Measurements from ENCODE around the gene RBM25.
"Not testable (repeated sequence)": the region's sequence is repeated elsewhere in the genome, so short reads cannot be mapped to it uniquely, and the experiment has no call there.

RBM25 gene

GRCh38 chr14:73105050-73105449 lies 46.7 kb downstream of the RBM25 start:
- DNase-seq: no peak

- no peak for DNase-seq
These were observed 47.4 kb downstream of the RBM25 start for GRCh38 chr14:73105727-73106126.

- DNase-seq: no peak
These were observed 57.8 kb downstream of the RBM25 start for GRCh38 chr14:73116079-73116665.

DNA sequence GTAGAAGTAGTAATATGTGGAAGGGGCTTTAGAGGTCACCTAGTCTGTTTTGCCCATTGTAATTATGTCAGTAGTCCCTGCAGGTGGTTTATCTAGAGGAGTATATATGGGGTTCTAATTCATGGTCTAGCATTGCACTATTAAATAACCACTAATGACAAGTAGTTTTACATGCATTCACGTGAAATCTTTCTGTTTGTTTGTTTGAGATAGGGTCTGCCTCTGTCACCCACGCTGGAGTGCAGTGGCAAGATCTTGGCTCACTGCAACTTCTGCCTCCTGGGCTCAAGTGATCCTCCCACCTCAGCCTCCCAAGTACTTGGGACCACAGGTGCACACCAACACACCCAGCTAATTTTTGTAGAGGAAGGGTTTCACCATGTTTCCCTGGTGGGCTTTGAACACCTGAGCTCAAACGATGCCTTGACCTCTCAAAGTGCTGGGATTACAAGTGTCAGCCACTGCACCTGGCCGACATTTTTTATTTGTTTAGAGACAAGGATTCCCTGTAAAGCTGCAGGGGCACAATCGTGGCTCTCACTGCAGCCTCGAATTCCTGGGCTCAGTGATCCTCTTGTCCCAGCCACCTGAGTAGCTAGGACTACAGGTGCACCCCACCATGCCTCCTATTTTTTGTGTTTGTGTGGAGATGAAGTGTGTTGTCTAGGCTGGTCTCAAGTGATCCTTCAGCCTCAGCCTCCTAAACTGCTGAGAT lies 66.0 kb downstream of the RBM25 start:
- no peak for DNase-seq

DNA sequence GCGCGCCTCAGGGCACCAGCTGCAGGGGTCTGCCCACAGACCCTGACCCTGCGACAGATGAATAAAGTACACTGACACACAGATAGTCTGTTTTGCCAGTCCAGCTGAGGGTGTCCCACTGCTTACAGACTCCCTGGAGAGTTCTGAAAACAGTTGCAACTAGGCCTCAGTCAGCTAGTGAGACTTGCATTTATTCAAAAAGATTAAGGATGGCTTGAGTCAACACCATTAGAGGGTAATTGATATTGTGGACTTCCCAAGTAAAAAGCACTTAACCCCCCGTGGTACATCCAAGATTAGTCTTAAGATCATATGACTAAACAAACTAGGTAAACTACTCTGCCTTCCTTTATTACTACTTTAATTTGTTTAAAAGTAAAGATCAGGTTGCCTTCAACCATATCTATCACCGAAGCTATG lies 66.8 kb downstream of the RBM25 start:
- DNase-seq: no peak

DNA sequence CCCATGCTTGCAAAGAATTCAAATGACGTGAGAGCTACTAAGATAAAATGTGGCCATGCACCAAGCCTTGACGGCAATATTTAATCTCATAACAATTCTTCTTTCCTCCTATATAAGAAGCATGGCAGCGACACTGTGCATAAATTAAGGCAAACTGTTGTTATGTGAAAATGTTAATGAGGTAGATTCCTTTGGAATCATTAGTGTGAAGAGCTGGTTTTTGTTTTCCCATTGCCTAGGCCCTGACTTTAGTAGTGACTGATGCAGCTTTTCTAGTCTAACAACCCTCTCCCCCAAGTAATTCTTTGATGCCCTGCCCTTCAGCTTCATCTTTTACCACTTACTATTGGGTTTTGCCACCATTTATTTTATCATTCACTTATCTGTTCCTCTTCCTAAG lies 67.4 kb downstream of the RBM25 start:
- no peak for DNase-seq

DNA sequence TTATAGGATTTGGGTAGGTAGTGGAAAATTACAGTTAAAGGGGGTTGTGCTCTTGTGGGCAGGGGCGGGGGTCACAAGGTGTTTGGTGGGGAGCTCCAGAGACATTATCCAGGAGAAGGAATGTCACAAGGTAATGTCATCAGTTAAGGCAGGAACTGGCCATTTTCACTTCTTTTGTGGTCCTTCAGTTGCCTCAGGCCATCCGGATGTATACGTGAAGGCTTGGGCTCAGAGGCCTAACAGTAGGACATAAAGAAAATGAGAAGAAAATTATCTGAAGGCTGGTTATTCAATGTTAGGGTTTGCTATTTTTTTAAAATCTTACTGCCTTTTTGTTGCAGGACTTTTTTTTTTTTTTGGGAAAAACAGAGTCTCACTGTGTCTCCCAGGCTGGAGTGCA lies 75.5 kb downstream of the RBM25 start:
- peak; percentile 4 for DNase-seq

DNA sequence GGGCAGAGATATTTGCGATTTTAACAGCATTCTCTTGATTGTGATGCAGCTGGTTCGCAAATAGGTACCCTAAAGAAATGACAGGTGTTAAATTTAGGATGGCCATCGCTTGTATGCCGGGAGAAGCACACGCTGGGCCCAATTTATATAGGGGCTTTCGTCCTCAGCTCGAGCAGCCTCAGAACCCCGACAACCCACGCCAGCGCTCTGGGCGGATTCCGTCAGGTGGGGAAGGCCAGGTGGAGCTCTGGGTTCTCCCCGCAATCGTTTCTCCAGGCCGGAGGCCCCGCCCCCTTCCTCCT lies 77.7 kb downstream of the RBM25 start:
- DNase-seq: no peak

DNA sequence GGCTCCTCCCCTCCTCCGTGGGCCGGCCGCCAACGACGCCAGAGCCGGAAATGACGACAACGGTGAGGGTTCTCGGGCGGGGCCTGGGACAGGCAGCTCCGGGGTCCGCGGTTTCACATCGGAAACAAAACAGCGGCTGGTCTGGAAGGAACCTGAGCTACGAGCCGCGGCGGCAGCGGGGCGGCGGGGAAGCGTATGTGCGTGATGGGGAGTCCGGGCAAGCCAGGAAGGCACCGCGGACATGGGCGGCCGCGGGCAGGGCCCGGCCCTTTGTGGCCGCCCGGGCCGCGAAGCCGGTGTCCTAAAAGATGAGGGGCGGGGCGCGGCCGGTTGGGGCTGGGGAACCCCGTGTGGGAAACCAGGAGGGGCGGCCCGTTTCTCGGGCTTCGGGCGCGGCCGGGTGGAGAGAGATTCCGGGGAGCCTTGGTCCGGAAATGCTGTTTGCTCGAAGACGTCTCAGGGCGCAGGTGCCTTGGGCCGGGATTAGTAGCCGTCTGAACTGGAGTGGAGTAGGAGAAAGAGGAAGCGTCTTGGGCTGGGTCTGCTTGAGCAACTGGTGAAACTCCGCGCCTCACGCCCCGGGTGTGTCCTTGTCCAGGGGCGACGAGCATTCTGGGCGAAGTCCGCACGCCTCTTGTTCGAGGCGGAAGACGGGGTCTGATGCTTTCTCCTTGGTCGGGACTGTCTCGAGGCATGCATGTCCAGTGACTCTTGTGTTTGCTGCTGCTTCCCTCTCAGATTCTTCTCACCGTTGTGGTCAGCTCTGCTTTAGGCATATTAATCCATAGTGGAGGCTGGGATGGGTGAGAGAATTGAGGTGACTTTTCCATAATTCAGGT lies 78.3 kb downstream of the RBM25 start, which contains the start of gene PSEN1:
Gene PSEN1, plus strand, starts transcription at position 121 of the 839 bp plus-strand sequence. CDS start 11,513 bp downstream, outside the sequence.
- peak; percentile 92 for DNase-seq

GRCh38 chr14:73140811-73141323 lies 82.5 kb downstream of the RBM25 start:
- peak; percentile 9 for DNase-seq

GRCh38 chr14:73142216-73142615 lies 83.9 kb downstream of the RBM25 start:
- DNase-seq: no peak

DNA sequence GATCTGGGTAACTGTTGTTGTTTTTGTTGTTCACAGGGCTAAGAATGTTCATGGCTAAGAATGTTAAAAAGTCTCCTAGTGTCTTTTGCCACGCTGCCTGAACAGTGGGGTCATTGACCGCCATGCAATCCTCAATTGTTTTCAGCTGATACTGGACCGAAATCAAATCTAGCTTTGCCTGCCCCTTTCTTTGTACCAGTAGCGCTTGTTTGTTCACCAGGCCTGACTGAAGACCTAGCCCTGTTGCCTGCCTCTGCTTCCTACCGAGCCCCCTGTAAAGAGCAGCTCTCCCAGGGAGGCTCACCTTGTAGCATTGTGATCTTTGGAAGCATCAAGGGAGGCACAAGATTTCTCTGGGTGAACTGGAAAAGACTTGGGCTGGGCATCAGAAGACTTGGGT lies 84.7 kb downstream of the RBM25 start:
- DNase-seq: no peak

DNA sequence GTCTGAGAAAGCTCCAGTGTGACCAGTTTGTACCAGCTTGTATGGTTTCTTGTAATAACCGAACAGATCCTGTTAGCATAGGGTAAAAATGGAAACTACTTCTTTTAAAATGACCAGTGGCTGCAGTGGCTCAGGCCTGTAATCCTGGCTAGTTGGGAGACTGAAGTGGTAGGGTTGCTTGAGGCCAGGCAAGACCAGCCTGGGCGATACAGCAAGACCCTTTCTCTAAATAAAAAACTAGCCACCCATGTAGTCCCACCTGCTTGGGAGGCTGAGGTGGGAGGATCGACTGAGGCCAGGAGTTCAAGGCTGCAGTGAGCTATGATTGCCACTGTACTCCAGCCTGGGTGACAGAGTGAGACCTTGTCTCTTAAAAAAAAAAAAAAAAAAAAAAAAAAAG lies 85.3 kb downstream of the RBM25 start:
- no peak for DNase-seq

GRCh38 chr14:73145371-73145770 lies 87.0 kb downstream of the RBM25 start:
- no peak for DNase-seq

DNA sequence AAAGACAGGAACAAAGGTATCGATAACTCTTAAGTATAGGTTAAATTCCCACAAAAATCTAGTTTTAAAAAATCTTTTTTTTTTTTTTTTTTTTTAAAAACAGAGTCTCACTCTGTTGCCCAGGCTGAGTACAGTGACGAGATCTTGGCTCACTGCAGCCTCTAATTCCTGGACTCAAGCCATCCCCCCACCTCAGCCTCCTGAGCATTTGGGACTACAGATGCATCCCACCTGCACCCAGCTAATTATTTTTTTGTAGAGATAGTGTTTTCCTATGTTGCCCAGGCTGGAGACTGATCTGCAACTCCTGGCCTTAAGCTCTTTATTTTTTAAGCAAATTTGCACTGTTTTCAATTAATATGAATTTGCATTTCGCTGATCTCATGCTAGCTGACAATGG lies 87.8 kb downstream of the RBM25 start:
- DNase-seq: no peak

- DNase-seq: no peak
These were observed 91.4 kb downstream of the RBM25 start for GRCh38 chr14:73149753-73150152.

- DNase-seq: no peak
These were observed 94.9 kb downstream of the RBM25 start for GRCh38 chr14:73153272-73153671.

DNA sequence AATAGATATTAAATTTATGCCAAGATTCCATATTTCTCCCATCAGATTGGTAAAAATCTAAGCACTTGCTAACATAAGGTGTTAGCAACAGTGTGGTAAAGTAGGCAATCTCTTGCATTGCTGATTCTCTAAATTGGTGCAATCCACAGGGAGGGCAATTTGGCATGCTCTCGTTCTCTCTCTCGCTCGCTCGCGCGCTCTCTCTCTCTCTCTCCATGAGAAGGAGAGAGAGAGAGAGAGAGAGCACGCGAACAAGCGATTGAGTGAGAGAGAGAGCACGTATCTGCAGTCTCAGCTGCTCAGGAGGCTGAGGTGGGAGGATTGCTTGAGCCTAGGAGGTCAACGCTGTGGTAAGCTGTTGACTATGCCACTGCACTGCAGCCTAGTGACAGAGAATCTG lies 103.9 kb downstream of the RBM25 start:
- DNase-seq: no peak

DNA sequence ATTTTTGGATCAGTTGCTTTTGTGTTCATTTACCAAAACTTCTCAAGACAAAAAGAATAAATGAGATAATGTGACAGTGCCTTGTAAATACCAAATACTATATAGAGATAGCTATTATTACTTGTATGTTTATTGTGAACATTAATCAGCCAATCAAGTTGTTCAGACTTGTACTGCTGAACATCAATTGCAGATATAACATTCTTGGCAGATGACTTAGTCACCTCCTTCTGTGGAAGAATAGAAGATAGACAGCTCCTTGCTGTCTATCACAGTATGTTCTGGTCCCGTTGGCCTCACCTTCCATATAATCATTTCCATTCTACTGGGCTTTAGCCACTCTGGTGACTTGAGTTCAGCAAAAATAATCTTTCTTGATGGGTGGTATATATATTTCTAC lies 108.1 kb downstream of the RBM25 start:
- no peak for DNase-seq

- DNase-seq: no peak
These were observed 109.4 kb downstream of the RBM25 start for GRCh38 chr14:73167727-73168126.

DNA sequence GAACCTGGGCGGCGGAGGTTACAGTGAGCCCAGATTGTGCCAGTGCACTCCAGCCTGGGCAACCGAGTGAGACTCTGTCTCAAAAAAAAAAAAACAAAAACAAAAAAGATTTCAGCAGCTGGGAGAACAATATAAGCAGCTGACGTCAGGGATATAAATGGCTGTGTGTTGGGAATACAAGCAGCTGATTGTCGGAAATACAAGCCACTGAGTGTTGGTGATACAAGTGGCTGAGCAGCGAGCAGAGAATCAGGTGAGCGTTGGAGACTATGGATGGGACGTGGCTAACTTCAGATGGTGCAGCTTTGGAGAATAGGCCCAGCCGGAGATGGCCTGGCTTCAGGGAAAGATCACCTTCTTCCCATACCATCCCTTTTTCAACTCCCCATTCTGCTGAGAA lies 109.9 kb downstream of the RBM25 start:
- DNase-seq: no peak

DNA sequence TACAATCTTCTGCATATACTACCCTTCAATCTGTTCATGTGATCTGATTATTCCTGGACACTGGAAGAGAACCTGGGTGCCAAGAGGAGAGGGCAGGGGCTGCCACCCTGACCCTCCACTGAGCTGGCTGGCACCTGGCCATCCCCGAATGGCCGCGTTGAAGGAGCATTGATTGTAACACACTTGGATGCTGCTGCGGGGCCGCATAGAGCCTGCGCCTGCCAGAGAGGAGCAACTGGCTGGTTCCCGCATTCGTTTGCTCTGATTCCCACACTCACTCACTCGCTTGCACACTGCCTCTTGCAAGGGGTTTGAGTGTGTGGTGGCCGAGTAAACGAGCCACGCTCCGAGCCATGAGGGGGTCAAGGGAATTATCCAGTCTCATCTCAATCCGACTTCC lies 110.4 kb downstream of the RBM25 start:
- no peak for DNase-seq

DNA sequence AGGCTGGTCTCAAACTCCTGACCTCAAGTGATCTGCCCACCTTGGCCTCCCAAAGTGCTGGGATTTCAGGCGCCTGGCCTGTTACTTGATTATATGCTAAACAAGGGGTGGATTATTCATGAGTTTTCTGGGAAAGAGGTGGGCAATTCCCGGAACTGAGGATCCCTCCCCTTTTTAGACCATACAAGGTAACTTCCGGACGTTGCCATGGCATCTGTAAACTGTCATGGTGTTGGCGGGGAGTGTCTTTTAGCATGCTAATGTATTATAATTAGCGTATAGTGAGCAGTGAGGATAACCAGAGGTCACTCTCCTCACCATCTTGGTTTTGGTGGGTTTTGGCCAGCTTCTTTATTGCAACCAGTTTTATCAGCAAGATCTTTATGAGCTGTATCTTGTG lies 111.5 kb downstream of the RBM25 start:
- DNase-seq: not testable (repeated sequence)

DNA sequence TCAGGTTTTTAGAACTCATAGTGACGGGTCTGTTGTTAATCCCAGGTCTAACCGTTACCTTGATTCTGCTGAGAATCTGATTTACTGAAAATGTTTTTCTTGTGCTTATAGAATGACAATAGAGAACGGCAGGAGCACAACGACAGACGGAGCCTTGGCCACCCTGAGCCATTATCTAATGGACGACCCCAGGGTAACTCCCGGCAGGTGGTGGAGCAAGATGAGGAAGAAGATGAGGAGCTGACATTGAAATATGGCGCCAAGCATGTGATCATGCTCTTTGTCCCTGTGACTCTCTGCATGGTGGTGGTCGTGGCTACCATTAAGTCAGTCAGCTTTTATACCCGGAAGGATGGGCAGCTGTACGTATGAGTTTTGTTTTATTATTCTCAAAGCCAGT lies 112.4 kb downstream of the RBM25 start:
- no peak for DNase-seq
